ENCODE data around the gene WDPCP. TPM values are rescaled to one million over a fixed set of nuclear protein-coding genes. Genes with fewer than 3 reads are reported as not detected.
A peak's percentile ranks its signal among the peaks of the same experiment; 100 is the strongest.
"Not testable (repeated sequence)": the region's sequence is repeated elsewhere in the genome, so short reads cannot be mapped to it uniquely, and the experiment has no call there.

WDPCP gene
- total RNA-seq, 1 donor from 2014 or later: 5.3 TPM

GRCh38 chr2:63344575-63345284 is 243.5 kb downstream of the WDPCP start:
- no peak for ATAC-seq

DNA sequence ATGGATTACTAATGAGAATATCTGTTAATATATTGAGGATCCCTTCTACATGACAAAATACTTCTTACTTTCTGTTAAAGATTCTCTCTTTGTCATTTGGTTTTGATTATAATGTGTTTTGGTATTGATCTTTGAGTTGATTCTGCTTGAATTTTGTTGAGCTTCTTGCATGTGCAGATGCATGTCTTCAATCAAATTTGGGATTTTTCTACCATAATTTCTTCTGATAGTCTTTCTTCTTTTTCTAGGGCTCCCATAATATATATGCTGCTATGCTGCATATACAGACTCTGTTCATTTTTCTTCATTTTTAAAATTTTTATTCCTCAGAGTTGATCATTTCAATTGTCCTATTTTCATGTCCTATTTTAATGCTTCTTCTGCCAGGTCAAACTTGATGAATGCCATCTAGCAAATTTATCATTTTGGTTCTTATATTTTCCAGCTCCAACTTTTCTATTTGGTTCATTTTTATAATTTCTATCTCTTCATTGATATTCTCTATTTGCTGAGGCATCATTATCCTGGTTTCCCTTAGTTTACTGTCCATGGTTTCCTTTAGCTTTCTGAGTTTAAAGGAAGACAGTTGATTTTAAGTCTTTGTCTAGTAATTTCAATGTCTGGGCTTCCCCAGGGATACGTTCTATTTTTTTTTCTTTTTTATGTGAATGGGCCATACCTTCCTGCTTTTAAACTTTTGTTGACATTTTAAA is 244.7 kb downstream of the WDPCP start:
- ATAC-seq: no peak

GRCh38 chr2:63340443-63340842 is 247.8 kb downstream of the WDPCP start:
- ATAC-seq: no peak

- ATAC-seq: no peak
Measured at GRCh38 chr2:63334910-63335309, 253.4 kb downstream of the WDPCP start.

DNA sequence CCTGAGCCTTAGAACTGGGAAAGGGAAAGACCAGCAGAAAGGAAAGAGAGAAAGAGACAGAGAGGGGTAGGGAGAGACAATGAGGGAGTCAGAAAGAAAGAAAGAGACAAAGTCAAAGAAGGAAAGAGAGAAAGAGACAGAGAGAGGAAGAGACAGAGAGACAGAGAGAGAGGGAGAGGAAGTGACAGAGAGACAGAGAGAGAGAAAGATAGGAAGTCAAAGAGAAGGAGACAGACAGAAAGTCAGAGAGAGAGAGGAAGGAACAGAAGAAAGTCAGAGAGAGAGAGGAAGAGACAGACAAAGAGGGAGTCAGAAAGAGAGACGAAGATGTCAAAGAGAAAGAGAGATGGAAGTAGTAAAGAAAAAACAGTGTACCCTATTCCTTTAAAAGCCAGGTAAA is 261.8 kb downstream of the WDPCP start:
- ATAC-seq: no peak

GRCh38 chr2:63323662-63324061 is 264.6 kb downstream of the WDPCP start:
- ATAC-seq: not testable (repeated sequence)

GRCh38 chr2:63321973-63322372 is 266.3 kb downstream of the WDPCP start:
- not testable (repeated sequence) for ATAC-seq

GRCh38 chr2:63320669-63321068 is 267.6 kb downstream of the WDPCP start:
- ATAC-seq: no peak

DNA sequence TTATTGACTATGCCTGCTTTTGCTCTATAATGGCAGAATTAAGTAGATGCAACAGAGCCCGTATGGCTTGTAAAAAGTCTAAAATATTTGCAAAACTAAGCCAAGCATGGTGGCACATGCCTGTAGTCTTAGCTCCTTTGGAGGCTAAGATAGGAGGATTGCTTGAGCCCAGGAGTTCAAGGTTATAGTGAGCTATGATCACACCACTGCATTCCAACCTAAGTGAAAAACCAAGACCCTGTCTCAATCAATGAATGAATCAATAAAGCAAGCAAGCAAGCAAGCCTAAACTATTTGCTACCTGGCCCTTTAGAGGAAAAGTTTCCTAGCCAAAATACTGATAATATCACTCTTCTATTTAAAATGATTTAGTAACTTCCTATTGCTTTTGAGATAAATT is 277.7 kb downstream of the WDPCP start:
- ATAC-seq: no peak

GRCh38 chr2:63301481-63301880 is 286.8 kb downstream of the WDPCP start:
- ATAC-seq: no peak

- ATAC-seq: no peak
Measured at GRCh38 chr2:63300835-63301234, 287.4 kb downstream of the WDPCP start.

DNA sequence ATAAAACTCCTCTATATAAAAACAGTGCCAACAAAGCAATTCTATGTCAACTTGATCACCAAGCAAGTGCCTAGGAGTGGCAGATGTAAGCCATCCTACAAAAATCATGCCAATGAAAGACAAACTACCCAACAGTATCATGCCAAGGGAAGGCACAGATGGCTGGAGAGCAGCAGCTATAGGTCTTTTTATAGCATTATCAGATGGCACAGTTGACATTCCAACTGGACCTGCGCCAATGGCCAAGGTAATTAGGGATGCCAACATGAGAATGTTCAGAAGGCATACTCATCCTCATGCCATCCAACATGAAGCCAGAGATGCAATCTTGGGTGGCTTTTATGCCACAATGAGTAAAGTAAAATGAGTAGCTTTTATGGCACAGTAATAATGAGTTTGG is 300.3 kb downstream of the WDPCP start:
- ATAC-seq: no peak

GRCh38 chr2:63286520-63286919 is 301.8 kb downstream of the WDPCP start:
- not testable (repeated sequence) for ATAC-seq

GRCh38 chr2:63283273-63283672 is 305.0 kb downstream of the WDPCP start:
- no peak for ATAC-seq

DNA sequence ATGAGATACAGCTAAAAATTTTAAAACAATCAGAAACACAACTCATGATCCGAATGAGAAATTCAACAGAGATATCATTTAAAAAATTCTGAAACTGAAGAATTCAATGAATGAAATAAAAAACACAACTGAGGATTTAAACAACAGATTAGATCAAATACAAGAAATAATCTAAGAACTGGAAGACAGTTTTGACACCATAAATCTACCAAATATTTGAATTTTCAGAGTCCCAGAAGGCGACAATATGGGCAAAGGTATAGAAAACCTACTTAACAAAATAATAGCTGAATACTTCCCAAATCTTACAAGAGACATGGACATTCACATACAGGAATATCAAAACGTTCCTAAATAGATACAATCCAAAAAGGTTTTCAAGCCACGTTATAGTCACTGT is 315.7 kb downstream of the WDPCP start:
- ATAC-seq: no peak

DNA sequence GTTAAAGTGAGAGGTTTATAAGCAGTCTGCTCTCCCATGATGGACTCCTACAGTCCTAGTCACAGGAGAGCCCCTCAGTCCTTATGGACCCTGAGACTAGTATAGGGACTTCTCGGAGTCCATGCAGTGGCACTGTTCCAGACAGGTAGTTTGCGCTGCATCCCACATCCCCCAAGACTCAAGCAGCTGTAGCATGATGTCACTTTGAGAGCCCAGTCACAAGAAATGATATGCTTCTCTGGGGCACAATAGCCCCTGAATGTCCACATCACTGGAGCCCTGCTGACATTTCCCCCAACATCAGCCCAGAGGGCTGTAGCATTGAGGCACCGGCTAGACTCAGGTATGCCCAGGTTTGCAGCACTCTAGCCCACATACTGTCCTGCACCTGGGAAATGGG is 317.6 kb downstream of the WDPCP start:
- no peak for ATAC-seq

GRCh38 chr2:63268946-63269345 is 319.3 kb downstream of the WDPCP start:
- no peak for ATAC-seq

DNA sequence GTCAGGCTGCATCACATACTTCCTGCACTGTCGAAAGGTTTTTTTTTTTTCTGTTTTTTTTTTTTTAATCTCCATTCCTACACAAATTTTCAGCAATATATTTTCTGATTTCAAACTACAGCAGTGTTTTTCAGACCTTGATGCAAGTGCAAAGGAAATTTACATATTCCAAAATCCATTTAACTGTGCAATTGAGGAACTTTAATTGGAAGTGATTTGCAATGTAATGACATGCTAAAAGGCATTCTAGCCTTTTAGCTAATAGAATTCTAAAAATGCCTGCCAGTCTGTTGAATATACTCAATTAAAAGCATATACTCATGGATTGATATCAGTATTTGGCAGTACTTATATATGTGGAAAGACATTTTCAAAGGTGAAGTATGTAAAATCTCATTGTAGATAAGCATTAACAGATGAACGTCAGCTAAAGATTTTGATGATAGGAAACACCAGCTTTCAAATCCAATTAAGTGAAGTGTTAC is 327.1 kb downstream of the WDPCP start:
- no peak for ATAC-seq

DNA sequence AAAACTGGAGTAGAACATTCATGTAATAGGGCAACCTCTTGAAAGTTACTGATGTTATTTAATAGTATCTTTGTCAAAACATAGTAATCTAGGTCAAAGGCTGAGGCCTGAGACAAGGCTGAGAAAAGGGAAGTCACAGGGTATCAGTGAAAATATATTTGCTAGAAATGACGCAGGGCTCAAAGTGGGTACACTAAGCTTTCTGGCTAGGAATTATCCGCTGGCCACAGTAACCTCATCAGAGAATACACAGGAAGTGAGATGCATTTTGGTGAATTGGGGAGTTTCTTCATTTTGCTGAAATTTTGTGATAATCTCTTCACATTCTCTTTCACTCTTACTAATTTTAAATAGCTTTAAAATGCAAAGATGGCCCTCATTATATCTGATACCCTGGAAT is 330.8 kb downstream of the WDPCP start:
- no peak for ATAC-seq

GRCh38 chr2:63249161-63249560 is 339.1 kb downstream of the WDPCP start:
- no peak for ATAC-seq

DNA sequence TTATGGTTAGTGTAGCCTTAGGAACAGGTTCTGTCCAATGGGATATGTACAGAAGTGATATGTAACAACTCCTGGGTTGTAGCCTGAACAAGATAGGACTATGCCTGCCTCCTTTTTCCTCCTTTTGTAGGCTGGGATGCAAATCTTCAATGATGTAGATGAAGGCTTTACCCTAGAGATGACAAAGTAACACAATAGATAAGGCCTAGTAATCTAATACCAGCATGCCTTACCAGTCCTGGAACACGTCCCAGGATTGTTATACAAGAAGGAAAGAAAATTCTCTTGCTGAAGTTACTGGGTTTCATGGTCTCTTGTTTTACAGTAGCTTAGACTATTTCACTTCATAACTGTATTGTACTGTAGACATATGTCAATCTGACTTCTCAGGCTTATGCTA is 345.5 kb downstream of the WDPCP start:
- no peak for ATAC-seq

DNA sequence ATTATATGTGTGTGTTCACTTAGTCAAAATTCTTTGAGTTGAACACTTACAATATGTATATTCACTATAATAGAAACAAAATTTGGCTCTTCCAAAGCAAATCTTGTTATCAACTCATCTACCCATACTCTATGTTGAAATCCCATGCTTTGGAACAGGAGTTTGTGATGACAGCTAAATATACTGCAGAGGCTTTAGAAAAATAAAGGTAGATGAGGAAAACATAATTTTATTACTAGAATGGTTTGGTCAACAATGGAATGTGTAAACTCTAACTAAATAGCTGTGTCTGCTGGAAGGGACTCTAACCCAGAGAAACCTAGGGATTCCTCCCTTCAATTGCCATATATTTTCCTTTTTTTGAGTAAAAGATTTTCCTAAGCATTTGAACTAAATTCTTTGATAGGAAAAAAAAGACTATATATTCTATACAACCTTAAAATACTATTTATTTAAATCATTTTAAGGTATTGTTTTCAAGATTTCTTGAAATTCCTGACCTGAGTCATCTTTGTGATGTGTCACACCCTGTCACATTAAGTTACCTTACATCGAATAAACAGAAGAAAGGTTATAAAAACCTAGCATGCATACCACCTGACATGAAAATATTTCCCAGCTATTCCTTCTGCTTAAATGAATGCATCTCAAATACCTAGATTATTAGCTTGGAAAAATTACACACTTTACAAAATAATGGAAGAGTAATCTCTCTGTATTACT is 362.2 kb downstream of the WDPCP start:
- ATAC-seq: no peak

GRCh38 chr2:63218800-63219526 is 369.3 kb downstream of the WDPCP start:
- ATAC-seq: peak; percentile 80
